Activated CD8-positive, alpha-beta memory T cell treated with anti-CD3 and anti-CD28 coated beads, Interleukin-2, amount 10 ng/mL, durations not matched to agents 7 days and 5 days (primary cell): ENCODE data around the gene ZNF692. TPM values are rescaled to one million over a fixed set of nuclear protein-coding genes. Genes with fewer than 3 reads are reported as not detected.
"Not testable (repeated sequence)": the region's sequence is repeated elsewhere in the genome, so short reads cannot be mapped to it uniquely, and the experiment has no call there.

ENCODE experiments used
- ATAC-seq: fragments of 150-1000 bp; cut with Tn5 transposase; one replicate; pipeline ENCODE4 v1.10.0; 2021; ENCODE audit warnings: moderate library complexity
- CTCF ChIA-PET: fragments of 350-600 bp; sonication (Branson Sonifier 250); formaldehyde crosslinking; loops from one replicate; lab custom pipeline; 2021; ENCODE audit warnings: antibody characterized with exemption; lab: Charles Lee
- DNase-seq: peaks from one replicate; pipeline ENCODE4 v3.0.0-alpha.2; 2020
- H3K27ac Mint-ChIP-seq: one replicate; pipeline ENCODE4 v1.8.0; 2021; ENCODE audit warnings: mild to moderate bottlenecking, mixed read lengths
- H3K27me3 Mint-ChIP-seq: one replicate; pipeline ENCODE4 v1.8.0; 2021; ENCODE audit warnings: mixed read lengths
- H3K36me3 Mint-ChIP-seq: one replicate; pipeline ENCODE4 v1.8.0; 2021; ENCODE audit warnings: mild to moderate bottlenecking, mixed read lengths
- H3K4me1 Mint-ChIP-seq: one replicate; pipeline ENCODE4 v1.8.0; 2021; ENCODE audit warnings: mixed read lengths
- H3K4me3 Mint-ChIP-seq: one replicate; pipeline ENCODE4 v1.8.0; 2021; ENCODE audit warnings: mild to moderate bottlenecking, moderate library complexity, mixed read lengths
- H3K9me3 Mint-ChIP-seq: one replicate; pipeline ENCODE4 v1.8.0; 2022; ENCODE audit warnings: low read depth, mixed read lengths
- total RNA-seq, 2 experiments: library from RNA; stranded (reverse); gene quantifications; one replicate each; pipeline ENCODE4 v1.2.3, GENCODE V29; 2021

The ZNF692 gene
- total RNA-seq, 2 experiments from 2014 or later, result 70.5 to 74.9 TPM

DNA sequence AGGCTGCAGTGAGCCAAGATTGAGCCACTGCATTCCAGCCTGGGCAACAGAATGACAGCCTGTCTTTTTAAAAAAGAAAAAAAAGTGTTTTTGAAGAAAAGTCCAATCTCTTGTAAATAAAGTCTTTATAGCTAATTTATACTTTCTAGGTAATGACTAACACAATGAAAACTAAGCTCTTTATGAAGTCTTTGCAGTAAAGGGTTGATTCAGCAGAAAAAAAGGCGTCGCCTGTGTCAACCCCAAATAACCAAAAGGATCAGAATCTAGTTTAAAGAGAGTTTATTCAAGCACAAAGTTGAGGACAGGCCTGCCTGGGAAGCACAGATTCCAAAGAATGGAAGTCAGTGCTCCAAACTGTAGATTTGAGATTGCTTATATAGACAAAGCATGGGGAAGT lies 32.9 kb upstream of the ZNF692 start:
- ATAC-seq (no peak), DNase-seq (no peak)
- H3K4me1 Mint-ChIP-seq, result no peaks in the 10 kb centered on the region
- H3K36me3 Mint-ChIP-seq, result no peaks in the 10 kb centered on the region
- CTCF ChIA-PET, result no interaction called here
- H3K9me3 Mint-ChIP-seq, result no peaks in the 10 kb centered on the region
- H3K4me3 Mint-ChIP-seq, result no peak overlapping the region
- H3K27ac Mint-ChIP-seq, result no peak overlapping the region
- H3K27me3 Mint-ChIP-seq, result peaks cover 50% of the 10 kb centered on the region

DNA sequence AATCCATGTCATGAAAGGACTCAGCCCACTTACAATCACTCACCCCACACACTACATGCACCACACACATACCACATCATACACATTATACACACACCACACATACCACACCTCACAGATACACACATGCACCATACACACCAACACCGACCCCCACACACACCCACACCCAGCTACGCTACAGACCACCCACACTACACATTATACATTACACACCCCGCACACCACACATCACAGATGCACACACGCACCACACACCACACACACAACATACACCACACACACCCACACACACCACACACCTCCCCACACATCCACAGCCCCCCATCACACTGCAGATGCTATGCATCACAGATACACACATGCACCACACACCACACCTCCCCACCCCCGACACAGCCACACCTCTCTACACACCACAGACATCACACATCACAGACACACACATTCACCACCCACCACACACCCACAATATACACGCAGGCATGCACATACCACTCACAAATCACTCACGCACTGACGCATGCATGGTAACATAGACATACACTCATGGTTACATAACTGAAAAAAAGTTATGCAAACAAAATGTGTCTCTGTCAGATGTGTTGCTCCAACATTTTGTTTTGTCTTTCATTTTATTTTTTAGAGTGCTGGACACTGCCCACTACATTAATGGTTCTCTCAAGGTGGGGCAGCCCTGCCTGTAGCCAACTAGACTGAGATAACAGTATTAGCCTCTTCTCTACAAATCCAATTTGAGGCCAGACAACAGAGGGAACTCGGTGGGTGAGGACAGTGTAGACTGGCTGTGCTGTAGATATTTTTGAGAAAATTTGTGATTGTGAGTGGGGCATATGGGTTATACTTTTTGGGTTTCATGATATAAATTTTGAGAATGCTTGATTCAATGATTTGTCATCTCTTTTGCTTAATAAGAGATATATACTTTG lies 31.9 kb upstream of the ZNF692 start:
- no peak overlapping the region for H3K4me3 Mint-ChIP-seq
- no peak for ATAC-seq
- H3K27me3 Mint-ChIP-seq, result peaks cover 44% of the 10 kb centered on the region
- H3K4me1 Mint-ChIP-seq, result no peaks in the 10 kb centered on the region
- no peaks in the 10 kb centered on the region for H3K9me3 Mint-ChIP-seq
- DNase-seq, result no peak
- CTCF ChIA-PET, result no interaction called here
- H3K36me3 Mint-ChIP-seq, result no peaks in the 10 kb centered on the region
- no peak overlapping the region for H3K27ac Mint-ChIP-seq

DNA sequence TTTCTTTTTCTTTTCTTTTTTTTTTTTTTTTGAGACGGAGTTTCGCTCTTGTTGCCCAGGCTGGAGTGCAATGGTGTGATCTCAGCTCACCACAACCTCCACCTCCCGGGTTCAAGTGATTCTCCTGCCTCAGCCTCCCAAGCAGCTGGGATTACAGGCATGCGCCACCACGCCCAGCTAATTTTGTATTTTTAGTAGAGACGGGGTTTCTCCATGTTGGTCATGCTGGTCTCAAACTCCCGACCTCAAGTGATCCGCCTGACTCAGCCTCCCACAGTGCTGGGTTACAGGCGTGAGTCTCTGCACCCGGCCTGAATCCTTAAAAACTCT lies 31.0 kb upstream of the ZNF692 start:
- H3K4me3 Mint-ChIP-seq, H3K36me3 Mint-ChIP-seq, CTCF ChIA-PET, H3K9me3 Mint-ChIP-seq, ATAC-seq, H3K27ac Mint-ChIP-seq, DNase-seq, H3K4me1 Mint-ChIP-seq: not testable (repeated sequence)
- H3K27me3 Mint-ChIP-seq, result peaks cover 41% of the 10 kb centered on the region

DNA sequence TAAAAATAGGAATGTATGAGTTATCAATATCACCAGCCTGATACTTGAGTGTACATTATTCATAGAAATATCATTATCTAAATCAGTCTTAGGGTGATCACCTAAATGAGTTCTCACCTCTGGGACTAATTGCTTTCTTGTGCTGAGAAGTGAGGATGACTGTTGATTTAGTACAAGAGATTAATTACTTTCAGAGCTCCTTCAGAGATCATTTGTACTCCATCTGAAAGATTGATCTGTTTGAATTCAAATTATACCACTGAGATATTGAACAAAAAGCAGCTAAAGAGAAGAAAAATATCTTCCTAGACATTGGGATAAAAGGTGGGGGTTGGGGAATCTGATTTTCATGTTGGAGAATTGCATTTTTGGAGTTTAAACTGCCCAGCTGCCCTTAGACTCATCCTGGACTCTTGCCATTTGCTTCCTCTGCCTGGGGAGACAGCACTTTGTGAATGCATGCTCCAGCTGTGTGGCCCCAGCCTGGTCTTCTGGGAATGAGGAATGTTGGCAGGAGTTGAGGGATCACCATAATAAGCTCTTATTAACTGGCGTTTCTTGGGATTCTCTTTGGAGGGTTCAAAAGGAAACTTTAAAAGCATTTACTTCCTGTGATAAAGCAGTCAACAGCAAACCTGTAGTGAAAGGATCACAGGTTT lies 27.5 kb upstream of the ZNF692 start:
- DNase-seq (no peak), ATAC-seq (no peak)
- Mint-ChIP-seq H3K36me3 (no peaks in the 10 kb centered on the region), H3K27me3 (peaks cover 26% of the 10 kb centered on the region), H3K4me1 (no peaks in the 10 kb centered on the region), H3K27ac (no peak overlapping the region), H3K4me3 (no peak overlapping the region), H3K9me3 (no peaks in the 10 kb centered on the region)
- CTCF ChIA-PET, result interaction anchor here (1.0 kb wide), 1 partner anchor 8 kb away, joined by 3 read pairs; no protein-coding TSS in a partner anchor

DNA sequence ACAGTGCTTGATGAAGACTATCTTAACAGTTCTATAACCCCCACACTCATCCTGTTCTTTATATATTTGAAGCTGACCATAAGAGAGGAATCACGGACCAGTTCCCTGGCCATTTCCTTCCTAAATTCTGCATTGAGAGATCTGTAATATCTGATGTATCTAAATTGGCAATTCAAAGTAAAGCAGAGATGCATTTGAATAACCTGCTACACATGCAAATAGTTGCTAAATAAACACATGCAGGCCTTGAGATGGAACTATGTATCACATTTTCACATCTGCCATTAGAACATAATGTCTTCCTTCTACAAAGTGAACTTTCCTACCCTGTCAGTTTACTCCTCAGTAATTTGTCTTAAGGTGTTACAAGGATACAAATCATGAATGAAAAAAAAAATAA lies 26.8 kb upstream of the ZNF692 start:
- no peaks in the 10 kb centered on the region for H3K9me3 Mint-ChIP-seq
- CTCF ChIA-PET, result no interaction called here
- no peaks in the 10 kb centered on the region for H3K4me1 Mint-ChIP-seq
- H3K4me3 Mint-ChIP-seq, result no peak overlapping the region
- DNase-seq (no peak), ATAC-seq (no peak)
- H3K27ac Mint-ChIP-seq, result no peak overlapping the region
- no peaks in the 10 kb centered on the region for H3K36me3 Mint-ChIP-seq
- peaks cover 25% of the 10 kb centered on the region for H3K27me3 Mint-ChIP-seq

DNA sequence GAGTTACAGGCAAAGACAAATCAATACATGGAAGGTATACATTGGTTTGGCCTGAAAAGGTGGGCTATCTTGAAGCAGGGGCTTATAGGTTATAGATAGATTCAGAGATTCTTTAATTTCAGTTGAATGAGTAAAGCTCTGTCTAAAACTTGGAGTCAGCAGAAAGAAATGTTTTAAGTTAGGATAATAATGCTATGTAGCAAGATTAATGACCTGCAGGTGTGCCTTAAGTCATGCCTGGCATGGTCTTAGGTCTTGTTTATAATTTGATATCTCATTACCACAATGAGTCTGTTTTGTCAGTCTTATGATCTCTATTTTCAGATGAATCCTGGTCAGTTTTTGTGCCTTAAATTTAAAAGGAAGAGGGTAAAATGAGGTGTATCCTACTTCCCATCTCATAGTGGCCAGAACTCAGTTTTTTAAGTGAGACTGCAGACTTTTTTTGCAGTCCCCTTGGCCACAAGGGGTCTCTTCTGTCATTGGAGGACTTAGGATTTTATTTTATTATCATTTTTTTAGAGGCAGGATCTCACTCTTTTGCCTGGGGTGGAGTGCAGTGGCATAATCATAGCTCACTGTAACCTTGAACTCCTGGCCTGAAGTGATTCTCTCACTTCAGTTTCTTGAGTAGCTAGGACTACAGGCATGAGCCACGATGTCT lies 25.9 kb upstream of the ZNF692 start:
- Mint-ChIP-seq H3K4me3 (no peak overlapping the region), H3K27me3 (peaks cover 20% of the 10 kb centered on the region), H3K36me3 (no peaks in the 10 kb centered on the region), H3K27ac (no peak overlapping the region), H3K4me1 (no peaks in the 10 kb centered on the region), H3K9me3 (no peaks in the 10 kb centered on the region)
- no peak for ATAC-seq
- CTCF ChIA-PET, result no interaction called here
- no peak for DNase-seq

DNA sequence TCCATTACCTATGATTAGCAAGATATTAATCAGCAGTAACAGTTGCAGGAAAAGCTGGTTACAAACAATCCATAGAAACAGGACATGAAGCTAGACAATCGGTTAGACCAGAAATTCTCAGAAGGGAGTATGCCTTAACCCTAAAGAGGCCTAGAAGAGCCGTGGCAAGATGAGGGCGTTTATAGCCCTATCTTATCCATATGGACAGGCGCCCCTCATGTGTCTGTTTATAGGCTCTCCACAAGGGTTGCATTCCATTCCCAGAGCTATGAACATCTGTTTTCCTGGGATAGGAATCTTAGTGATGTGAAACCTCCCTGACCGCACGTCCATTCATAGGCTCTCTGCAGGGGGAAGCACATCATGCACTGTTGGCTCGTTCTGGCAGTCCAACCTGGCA lies 23.5 kb upstream of the ZNF692 start:
- CTCF ChIA-PET, DNase-seq, ATAC-seq, H3K4me3 Mint-ChIP-seq, H3K36me3 Mint-ChIP-seq, H3K9me3 Mint-ChIP-seq, H3K27ac Mint-ChIP-seq, H3K4me1 Mint-ChIP-seq: not testable (repeated sequence)
- H3K27me3 Mint-ChIP-seq, result peaks cover 16% of the 10 kb centered on the region

DNA sequence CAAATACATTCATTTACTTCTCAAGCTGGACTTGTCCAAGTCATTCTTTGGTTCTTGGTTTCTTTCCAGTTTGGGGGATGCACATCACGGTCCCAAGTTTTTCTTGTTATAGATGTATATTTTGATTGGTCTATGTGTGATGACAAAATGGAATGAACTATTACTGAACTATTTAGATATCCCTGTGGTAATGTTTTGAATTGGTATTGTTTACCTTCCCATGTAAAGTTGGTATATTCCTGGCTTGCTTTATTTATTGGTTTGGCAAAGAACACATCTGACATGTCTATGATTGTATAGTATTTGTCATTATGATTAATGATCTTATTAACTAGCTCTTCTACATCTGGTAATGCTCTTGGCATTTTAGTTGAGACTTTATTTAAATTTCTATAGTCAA lies 22.4 kb upstream of the ZNF692 start:
- Mint-ChIP-seq H3K9me3 (no peaks in the 10 kb centered on the region), H3K36me3 (no peaks in the 10 kb centered on the region), H3K4me3 (no peak overlapping the region), H3K4me1 (no peaks in the 10 kb centered on the region), H3K27me3 (peaks cover 13% of the 10 kb centered on the region), H3K27ac (no peak overlapping the region)
- ATAC-seq, result no peak
- no peak for DNase-seq
- CTCF ChIA-PET, result no interaction called here

DNA sequence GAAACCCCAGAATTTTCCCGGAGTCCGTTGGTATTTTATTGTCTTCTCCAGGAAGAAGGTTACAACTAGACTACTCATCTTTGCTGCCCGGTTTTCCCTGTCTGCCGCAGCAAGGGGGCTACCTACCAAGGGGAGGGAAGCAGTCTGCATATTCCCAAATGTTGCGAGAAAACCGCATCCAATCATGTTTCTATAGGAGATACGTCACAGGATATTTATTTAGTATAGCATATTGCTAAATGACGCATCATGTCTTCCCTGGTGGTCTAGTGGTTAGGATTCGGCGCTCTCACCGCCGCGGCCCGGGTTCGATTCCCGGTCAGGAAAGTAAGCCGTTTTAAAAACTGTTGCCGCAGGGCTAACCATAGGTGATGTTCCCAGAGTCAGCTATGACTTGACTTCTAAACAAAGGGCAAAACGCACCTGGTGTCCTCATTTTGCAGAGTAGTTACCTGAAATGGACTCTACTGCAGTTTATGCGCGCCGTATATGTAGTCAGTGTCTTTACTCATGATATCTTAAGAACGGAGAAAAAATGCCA lies 15.2 kb upstream of the ZNF692 start:
- H3K27me3 Mint-ChIP-seq, result peaks cover 10% of the 10 kb centered on the region
- H3K4me3 Mint-ChIP-seq, result peak overlapping the region; percentile 91
- DNase-seq, result peak; percentile 86
- CTCF ChIA-PET, result interaction anchor here (0.8 to 2.2 kb wide), 5 partner anchors 12 to 33 kb away, joined by 3 to 8 read pairs (median 4); partner anchors contain the start of gene PGBD2
- no peaks in the 10 kb centered on the region for H3K9me3 Mint-ChIP-seq
- H3K27ac Mint-ChIP-seq, result peak overlapping the region; percentile 85
- peak; percentile 60 for ATAC-seq
- H3K36me3 Mint-ChIP-seq, result no peaks in the 10 kb centered on the region
- H3K4me1 Mint-ChIP-seq, result peaks cover 21% of the 10 kb centered on the region

DNA sequence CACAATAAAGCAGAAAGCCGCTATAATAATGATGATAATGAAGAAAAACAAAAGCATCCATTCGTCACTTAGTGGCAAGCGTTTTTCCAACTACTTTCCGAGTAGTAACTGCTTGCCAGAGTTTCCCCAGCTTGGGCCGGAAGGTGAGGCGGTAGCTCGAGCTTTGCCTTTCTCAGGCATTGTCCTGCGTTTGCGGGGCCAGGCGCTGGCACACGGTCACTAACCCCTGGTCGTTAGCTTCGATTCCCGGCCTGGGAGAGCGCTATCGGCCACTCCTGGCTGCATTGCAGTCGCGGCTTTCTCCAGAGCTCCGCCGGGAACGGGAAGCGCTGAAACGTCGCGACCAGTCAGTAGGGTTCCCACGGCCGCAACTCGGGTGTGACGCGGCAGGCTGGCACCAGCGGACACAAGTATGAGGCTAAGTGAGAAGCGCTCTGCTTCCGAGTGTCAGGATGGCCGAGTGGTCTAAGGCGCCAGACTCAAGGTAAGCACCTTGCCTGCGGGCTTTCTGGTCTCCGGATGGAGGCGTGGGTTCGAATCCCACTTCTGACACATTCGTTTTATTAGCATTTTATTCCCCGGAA lies 14.6 kb upstream of the ZNF692 start:
- ATAC-seq, result peak; percentile 86
- CTCF ChIA-PET, result interaction anchor here (1.2 to 2.2 kb wide), 5 partner anchors 11 to 32 kb away, joined by 3 to 15 read pairs (median 6); partner anchors contain the start of genes PGBD2 and ZNF692
- peak overlapping the region; percentile 85 for H3K27ac Mint-ChIP-seq
- no peaks in the 10 kb centered on the region for H3K36me3 Mint-ChIP-seq
- peaks cover 21% of the 10 kb centered on the region for H3K4me1 Mint-ChIP-seq
- peaks cover 10% of the 10 kb centered on the region for H3K27me3 Mint-ChIP-seq
- H3K4me3 Mint-ChIP-seq, result peak overlapping the region; percentile 91
- peak; percentile 95 for DNase-seq
- H3K9me3 Mint-ChIP-seq, result no peaks in the 10 kb centered on the region

DNA sequence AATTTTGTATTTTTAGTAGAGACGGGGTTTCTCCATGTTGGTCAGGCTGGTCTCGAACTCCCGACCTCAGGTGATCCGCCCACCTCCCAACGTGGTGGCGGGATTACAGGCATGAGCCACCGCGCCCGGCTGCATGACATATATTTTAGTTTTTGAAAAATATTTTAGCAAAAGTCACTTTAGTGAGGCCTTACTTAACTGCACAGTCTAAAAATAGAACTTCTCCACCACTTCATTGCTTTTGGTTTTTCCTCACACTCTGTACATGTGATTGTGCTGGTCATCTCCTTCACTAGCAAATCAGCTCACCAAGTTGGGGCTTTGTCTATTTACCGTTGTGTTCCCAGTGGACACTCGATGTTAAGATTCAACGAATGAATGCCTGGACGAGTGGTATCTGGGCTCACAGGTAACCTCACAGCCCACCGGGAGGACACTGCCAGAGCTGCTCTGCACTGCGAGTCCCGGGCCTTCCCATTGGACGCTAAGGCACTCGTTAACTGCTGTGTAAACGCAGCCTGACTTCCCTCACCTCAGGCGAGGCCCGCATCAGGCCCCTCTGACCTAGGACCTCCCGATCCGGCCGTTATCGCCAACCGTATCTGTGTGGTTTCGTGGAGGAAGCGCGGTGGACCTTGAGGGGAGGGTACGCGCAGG lies 14.0 kb upstream of the ZNF692 start:
- H3K9me3 Mint-ChIP-seq, result no peaks in the 10 kb centered on the region
- peaks cover 21% of the 10 kb centered on the region for H3K4me1 Mint-ChIP-seq
- peak; percentile 43 for ATAC-seq
- H3K4me3 Mint-ChIP-seq, result peak overlapping the region; percentile 91
- CTCF ChIA-PET, result interaction anchor here (1.2 to 2.2 kb wide), 5 partner anchors 11 to 53 kb away, joined by 4 to 15 read pairs (median 6); partner anchors contain the start of gene ZNF692
- peaks cover 10% of the 10 kb centered on the region for H3K27me3 Mint-ChIP-seq
- no peaks in the 10 kb centered on the region for H3K36me3 Mint-ChIP-seq
- DNase-seq, result peak; percentile 69
- peak overlapping the region; percentile 85 for H3K27ac Mint-ChIP-seq

DNA sequence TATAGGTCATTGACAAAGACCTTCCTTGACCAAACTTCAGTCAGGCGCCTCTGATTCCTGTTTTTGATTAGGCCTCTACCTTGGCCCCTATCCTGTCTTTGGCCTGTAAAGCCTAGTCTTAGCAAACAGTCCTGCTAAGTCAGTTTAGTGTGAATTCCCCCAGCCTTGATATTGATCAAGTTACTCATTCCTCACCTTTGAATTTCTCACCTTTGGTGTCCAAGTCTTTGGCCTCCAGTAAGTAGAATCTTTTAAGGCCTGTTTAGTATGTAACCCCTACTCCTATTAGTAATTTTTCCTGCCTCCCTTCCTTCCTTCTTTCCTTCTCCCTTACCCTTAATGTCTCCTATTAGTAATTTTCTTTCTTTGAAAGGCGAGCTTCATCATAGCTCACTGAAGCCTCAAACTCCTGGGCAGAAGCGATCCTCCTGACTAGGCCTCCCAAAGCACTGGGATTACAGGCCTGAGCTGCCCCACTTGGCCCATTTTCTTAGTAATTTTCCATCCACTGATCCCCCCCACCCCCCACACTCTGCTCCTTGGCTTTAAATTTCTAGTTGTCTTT lies 13.0 kb upstream of the ZNF692 start:
- CTCF ChIA-PET, result interaction anchor here (1.4 to 1.8 kb wide), 2 partner anchors 13 to 54 kb away, joined by 4 to 15 read pairs; partner anchors contain the start of gene ZNF692
- peaks cover 21% of the 10 kb centered on the region for H3K4me1 Mint-ChIP-seq
- ATAC-seq (no peak), DNase-seq (no peak)
- H3K4me3 Mint-ChIP-seq, result peak overlapping the region; percentile 2
- no peak overlapping the region for H3K27ac Mint-ChIP-seq
- H3K9me3 Mint-ChIP-seq, result no peaks in the 10 kb centered on the region
- no peaks in the 10 kb centered on the region for H3K36me3 Mint-ChIP-seq
- peaks cover 10% of the 10 kb centered on the region for H3K27me3 Mint-ChIP-seq
